ENCODE measurements around the gene SMOC2.

The SMOC2 gene

DNA sequence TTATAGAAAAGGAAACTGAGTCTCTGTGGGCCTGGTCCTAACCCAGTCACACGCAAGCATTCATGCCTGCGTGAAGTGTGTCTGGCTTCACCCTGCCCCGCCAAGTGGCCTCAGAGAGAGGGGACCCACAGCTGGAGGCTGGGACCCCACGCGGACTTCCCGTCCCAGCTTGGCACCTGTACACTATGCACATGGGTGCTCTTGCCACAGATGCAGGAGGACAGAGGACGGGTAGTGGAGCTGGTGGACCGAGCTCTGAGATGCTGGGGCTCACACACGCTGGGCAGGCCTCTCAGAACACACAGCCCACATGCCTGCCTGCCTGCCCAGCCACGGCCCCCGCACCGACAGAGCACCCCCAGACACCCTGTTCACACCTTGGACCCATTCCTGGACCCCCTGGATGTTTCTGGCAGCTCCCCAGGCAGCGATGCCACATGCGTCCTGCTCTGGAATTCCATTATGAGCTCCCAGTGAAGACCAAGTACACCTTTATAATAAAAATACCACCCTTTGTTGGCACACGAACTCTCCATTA lies 24.9 kb upstream of the SMOC2 start:
- Histone ChIP-seq H3K9me3 (ENCODE audit: control insufficient read depth, low read length) (no peaks in the 10 kb centered on the region), H3K4me1 (ENCODE audit: control insufficient read depth, insufficient read depth, low read length) (peaks cover 26% of the 10 kb centered on the region), H3K9ac (ENCODE audit: low read length) (no peak overlapping the region), H3K27me3 (replicated peaks; ENCODE audit: control insufficient read depth, insufficient read depth, low read length) (no peaks in the 10 kb centered on the region), H3K36me3 (ENCODE audit: control insufficient read depth, insufficient read depth, low read length, severe bottlenecking) (no peaks in the 10 kb centered on the region), H3K4me3 (ENCODE audit: low read length) (no peak overlapping the region)
- no peak for DNase-seq (ENCODE audit: low read depth)

DNA sequence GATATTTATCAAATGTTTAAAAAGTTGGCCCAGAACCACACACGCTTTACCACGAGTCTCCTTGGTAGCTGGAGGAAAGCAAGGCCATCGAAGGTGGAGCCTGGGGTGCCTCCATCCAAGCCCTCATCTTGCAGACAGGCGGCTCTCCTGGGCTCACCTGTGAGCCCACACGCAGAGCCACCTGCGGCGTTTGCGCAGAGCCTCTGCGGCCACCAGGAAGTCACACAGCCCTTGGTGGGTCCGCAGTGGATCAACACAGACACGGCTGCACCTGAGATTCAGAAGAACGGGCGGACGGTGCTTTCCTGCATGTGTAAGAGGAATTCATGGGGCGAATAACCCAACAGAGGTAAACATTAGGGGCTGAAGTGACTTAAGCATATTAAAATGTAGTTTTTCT lies 24.5 kb upstream of the SMOC2 start:
- H3K36me3 ChIP-seq (ENCODE audit: control insufficient read depth, insufficient read depth, low read length, severe bottlenecking) = no peaks in the 10 kb centered on the region
- H3K4me1 ChIP-seq (ENCODE audit: control insufficient read depth, insufficient read depth, low read length) = peaks cover 26% of the 10 kb centered on the region
- H3K9me3 ChIP-seq (ENCODE audit: control insufficient read depth, low read length) = no peaks in the 10 kb centered on the region
- no peak overlapping the region for H3K4me3 ChIP-seq (ENCODE audit: low read length)
- no peaks in the 10 kb centered on the region for H3K27me3 ChIP-seq (replicated peaks; ENCODE audit: control insufficient read depth, insufficient read depth, low read length)
- H3K9ac ChIP-seq (ENCODE audit: low read length) = no peak overlapping the region
- DNase-seq (ENCODE audit: low read depth) = no peak

DNA sequence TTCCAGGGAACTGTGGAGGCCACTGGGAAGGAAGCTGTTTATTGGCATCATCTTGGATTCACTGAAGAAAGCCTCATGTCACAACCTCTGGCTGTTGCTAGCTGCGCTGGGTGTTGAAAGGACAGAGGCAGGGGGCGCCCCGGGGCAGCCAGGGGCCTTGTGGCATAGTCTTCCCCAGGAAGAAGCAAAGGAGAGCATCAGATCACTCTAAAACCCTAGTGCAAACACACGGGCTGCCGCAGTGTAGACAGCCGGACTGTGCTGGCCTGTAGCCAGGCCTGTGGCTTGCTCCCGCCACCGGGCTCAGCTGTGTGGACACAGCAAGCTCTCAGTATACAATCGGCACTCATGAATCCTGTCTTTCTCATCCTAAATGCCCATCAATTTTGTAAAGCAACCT lies 23.8 kb upstream of the SMOC2 start:
- Histone ChIP-seq H3K4me1 (ENCODE audit: control insufficient read depth, insufficient read depth, low read length) (peaks cover 26% of the 10 kb centered on the region), H3K27me3 (replicated peaks; ENCODE audit: control insufficient read depth, insufficient read depth, low read length) (no peaks in the 10 kb centered on the region), H3K4me3 (ENCODE audit: low read length) (no peak overlapping the region), H3K9me3 (ENCODE audit: control insufficient read depth, low read length) (no peaks in the 10 kb centered on the region), H3K9ac (ENCODE audit: low read length) (no peak overlapping the region), H3K36me3 (ENCODE audit: control insufficient read depth, insufficient read depth, low read length, severe bottlenecking) (no peaks in the 10 kb centered on the region)
- DNase-seq (ENCODE audit: low read depth) = no peak

DNA sequence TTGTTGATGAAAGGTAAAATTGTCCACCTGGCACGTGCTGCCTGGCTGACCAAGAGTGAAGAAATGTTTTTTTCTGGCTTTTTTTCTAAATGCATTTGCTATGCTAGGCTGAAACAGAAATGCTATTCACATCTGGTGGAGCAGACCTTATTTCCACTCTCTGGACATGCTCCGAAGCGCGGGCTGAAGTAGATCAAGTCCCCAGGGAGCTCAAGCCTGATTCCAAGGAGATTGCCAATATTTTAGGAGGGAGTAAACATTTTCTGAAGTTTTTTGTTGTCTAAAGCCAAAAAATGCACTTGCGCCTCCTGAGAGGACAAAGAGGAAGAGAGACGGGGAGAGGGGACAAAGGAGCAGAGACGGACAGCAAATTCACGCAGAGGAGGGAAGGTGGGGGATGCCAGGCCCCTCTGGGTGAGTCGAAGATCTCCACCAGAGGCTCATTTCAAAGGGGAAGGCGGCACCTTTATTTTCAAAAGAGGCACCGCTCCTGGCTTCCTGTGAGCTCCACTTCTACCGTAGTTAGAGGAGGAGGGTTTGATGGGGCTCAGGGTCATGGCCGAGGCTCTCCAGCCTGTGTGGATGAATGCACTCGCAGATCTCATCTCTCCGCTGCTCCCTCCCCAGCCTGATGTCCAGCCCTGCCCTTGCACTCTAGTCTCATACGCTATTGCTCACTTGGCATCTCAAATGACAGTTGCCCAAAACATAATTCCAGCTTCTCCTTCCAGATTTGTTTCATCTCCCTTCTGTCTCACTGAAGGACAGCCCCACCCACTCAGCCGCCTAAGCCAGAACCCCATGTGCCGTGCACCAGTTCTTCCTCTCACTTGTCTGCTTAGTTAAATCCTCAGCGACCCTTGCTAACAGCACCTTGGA lies 23.1 kb upstream of the SMOC2 start:
- Histone ChIP-seq H3K4me1 (ENCODE audit: control insufficient read depth, insufficient read depth, low read length) (peaks cover 26% of the 10 kb centered on the region), H3K9ac (ENCODE audit: low read length) (peak overlapping the region; percentile 10)

DNA sequence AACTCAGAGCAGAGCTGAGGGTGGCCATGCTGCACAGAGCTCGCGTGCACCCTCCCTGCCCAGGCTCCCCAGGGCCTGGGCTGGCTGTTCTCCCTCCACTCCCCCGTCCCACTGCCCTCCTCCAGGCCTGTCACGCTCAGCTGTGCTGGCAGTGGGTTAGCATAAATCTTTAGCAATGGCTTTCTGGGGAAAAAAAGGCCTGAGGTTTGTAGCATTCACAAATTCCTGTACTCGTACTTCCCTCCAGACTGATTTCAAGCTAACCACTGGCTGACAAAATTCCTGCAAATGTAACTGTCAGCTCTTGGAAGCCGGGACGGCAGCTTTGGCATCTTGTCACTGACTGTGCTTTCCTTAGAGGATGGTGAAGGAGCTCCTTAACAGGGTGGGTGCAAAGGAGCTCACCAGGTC lies 22.3 kb upstream of the SMOC2 start:
- no peaks in the 10 kb centered on the region for H3K9me3 ChIP-seq (ENCODE audit: control insufficient read depth, low read length)
- DNase-seq (ENCODE audit: low read depth) = no peak
- no peaks in the 10 kb centered on the region for H3K27me3 ChIP-seq (replicated peaks; ENCODE audit: control insufficient read depth, insufficient read depth, low read length)
- peak overlapping the region; percentile 10 for H3K9ac ChIP-seq (ENCODE audit: low read length)
- H3K36me3 ChIP-seq (ENCODE audit: control insufficient read depth, insufficient read depth, low read length, severe bottlenecking) = no peaks in the 10 kb centered on the region
- peaks cover 26% of the 10 kb centered on the region for H3K4me1 ChIP-seq (ENCODE audit: control insufficient read depth, insufficient read depth, low read length)
- no peak overlapping the region for H3K4me3 ChIP-seq (ENCODE audit: low read length)

More for the DNA sequence above, 23.1 kb upstream of the SMOC2 start:
- Histone ChIP-seq H3K9me3 (ENCODE audit: control insufficient read depth, low read length) (no peaks in the 10 kb centered on the region), H3K27me3 (replicated peaks; ENCODE audit: control insufficient read depth, insufficient read depth, low read length) (no peaks in the 10 kb centered on the region), H3K4me3 (ENCODE audit: low read length) (peak overlapping the region; percentile 41), H3K36me3 (ENCODE audit: control insufficient read depth, insufficient read depth, low read length, severe bottlenecking) (no peaks in the 10 kb centered on the region)
- DNase-seq (ENCODE audit: low read depth) = no peak

DNA sequence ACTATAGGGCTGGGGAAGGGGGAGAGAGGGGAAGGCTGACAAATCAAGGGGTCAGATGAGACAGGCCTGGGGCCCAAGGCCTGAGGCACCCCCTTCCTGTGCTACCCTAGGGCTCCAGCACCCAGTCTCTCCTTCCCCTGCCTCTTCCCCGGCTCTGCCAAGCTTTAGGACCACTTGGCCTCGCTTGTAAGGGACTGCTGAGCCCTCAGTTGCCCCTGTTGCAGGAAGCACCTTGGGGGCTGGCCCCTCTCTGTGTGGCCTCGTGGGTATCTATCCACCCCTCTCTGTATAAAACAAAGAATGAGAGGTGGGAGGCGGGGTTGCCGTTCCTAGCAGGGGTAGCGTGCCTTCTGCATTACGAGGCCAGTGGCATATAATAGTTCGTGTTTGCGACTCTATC lies 21.4 kb upstream of the SMOC2 start:
- Histone ChIP-seq H3K9me3 (ENCODE audit: control insufficient read depth, low read length) (no peaks in the 10 kb centered on the region), H3K4me1 (ENCODE audit: control insufficient read depth, insufficient read depth, low read length) (peaks cover 26% of the 10 kb centered on the region), H3K4me3 (ENCODE audit: low read length) (no peak overlapping the region), H3K27me3 (replicated peaks; ENCODE audit: control insufficient read depth, insufficient read depth, low read length) (no peaks in the 10 kb centered on the region), H3K9ac (ENCODE audit: low read length) (no peak overlapping the region), H3K36me3 (ENCODE audit: control insufficient read depth, insufficient read depth, low read length, severe bottlenecking) (no peaks in the 10 kb centered on the region)
- DNase-seq (ENCODE audit: low read depth) = no peak

DNA sequence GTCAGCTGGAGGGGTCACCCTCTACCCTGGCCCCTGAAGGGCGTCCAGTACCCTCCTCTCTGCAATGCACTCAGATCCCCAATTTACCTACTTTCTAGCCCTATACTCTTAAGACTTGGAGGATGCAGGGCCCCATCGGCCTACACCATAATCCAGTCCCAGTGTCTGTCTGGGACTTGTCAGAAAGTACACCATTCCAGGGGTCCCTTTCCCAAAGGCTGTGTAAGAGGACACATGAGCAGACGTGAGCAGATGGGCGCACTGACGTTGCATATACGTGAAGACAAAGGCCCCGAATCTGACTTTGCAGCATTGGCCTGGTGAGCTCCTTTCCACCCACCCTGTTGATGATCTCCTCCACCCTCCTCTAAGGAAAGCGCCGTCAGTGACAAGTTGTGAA lies 20.9 kb upstream of the SMOC2 start:
- no peaks in the 10 kb centered on the region for H3K36me3 ChIP-seq (ENCODE audit: control insufficient read depth, insufficient read depth, low read length, severe bottlenecking)
- DNase-seq (ENCODE audit: low read depth) = no peak

DNA sequence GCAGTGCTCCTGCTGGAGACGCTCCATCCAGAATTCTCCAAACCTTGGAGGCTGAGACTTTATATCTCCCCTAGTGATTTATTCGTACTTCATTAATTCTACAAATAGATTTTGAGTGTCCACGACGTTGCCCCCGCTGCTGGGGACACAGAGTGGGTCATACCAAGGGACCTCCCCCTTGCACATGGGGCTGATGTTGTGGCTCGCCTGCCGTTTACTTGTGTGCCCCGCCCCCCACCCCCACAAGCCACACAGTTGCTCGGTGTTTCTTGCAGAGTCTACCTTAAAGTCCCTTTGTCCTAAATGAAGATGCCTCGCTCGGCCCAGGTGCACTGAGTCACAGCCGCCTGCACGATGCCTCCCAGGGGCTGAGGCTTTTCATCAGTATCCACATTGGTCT lies 20.3 kb upstream of the SMOC2 start:
- H3K4me1 ChIP-seq (ENCODE audit: control insufficient read depth, insufficient read depth, low read length) = peaks cover 21% of the 10 kb centered on the region
- no peaks in the 10 kb centered on the region for H3K9me3 ChIP-seq (ENCODE audit: control insufficient read depth, low read length)
- H3K27me3 ChIP-seq (replicated peaks; ENCODE audit: control insufficient read depth, insufficient read depth, low read length) = no peaks in the 10 kb centered on the region
- H3K4me3 ChIP-seq (ENCODE audit: low read length) = no peak overlapping the region
- no peaks in the 10 kb centered on the region for H3K36me3 ChIP-seq (ENCODE audit: control insufficient read depth, insufficient read depth, low read length, severe bottlenecking)
- DNase-seq (ENCODE audit: low read depth) = no peak
- no peak overlapping the region for H3K9ac ChIP-seq (ENCODE audit: low read length)

More for the DNA sequence above, 20.9 kb upstream of the SMOC2 start:
- Histone ChIP-seq H3K9me3 (ENCODE audit: control insufficient read depth, low read length) (no peaks in the 10 kb centered on the region), H3K27me3 (replicated peaks; ENCODE audit: control insufficient read depth, insufficient read depth, low read length) (no peaks in the 10 kb centered on the region), H3K4me3 (ENCODE audit: low read length) (no peak overlapping the region), H3K9ac (ENCODE audit: low read length) (no peak overlapping the region), H3K4me1 (ENCODE audit: control insufficient read depth, insufficient read depth, low read length) (peaks cover 21% of the 10 kb centered on the region)

DNA sequence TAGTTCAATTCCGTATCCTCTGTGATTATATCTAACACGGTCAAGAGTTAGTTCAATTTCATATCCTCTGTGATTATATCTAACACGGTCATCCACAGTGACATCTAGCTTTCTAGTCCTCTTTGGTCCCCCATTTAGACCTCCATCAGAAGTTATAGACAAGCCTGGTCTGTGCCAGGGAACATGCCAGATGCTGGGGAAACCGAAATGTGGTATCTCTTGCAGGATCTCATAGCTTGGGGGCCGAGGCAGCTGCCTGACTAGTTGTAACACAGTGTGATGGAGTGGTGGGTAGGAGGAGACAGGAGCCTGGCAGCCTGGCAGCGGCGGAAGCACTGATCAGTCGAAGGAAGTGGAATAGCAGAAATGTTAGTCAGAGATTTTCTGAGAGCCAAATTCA lies 13.8 kb upstream of the SMOC2 start:
- no peak overlapping the region for H3K9ac ChIP-seq (ENCODE audit: low read length)
- no peaks in the 10 kb centered on the region for H3K9me3 ChIP-seq (ENCODE audit: control insufficient read depth, low read length)
- H3K4me1 ChIP-seq (ENCODE audit: control insufficient read depth, insufficient read depth, low read length) = no peaks in the 10 kb centered on the region
- no peaks in the 10 kb centered on the region for H3K36me3 ChIP-seq (ENCODE audit: control insufficient read depth, insufficient read depth, low read length, severe bottlenecking)
- DNase-seq (ENCODE audit: low read depth) = no peak
- H3K27me3 ChIP-seq (replicated peaks; ENCODE audit: control insufficient read depth, insufficient read depth, low read length) = peaks cover 15% of the 10 kb centered on the region
- no peak overlapping the region for H3K4me3 ChIP-seq (ENCODE audit: low read length)

DNA sequence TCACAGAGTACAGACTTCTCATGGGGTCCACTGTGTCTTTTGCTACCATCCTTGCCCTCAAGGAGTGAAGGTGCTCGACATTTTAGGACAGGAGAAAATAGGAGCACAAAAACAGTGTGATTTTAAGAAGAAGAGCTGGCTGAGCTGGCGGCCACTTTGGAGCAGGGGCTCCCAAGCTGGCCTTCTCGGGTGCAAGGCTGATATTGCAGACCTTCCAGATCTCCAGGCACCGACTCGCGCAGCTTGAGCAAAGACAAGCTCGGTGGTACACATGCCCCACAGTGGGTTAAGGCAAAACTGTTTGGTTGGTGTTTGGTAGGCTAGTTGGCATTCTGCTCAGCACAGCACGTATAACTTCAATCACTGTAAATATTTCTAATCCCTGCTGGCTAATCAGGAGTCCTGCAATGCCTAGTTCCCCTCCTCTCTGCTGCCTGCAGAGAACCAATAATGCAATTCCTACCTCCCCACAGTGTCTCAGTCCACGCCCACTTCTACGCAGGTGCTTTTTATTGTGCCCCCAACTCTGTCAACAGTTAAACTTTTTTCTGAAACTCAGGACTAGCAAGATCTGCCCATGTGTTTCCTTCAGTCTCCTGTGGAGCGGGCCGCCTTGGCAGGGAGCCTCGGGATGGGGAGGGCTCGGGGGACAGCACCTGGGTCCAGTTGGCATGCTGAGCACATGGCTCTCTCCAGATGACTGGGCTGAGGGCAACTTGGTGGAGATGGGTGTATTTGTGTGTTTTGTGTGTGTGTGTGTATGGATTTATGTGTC lies 12.7 kb upstream of the SMOC2 start:
- H3K4me1 ChIP-seq (ENCODE audit: control insufficient read depth, insufficient read depth, low read length) = no peaks in the 10 kb centered on the region
- peaks cover 17% of the 10 kb centered on the region for H3K27me3 ChIP-seq (replicated peaks; ENCODE audit: control insufficient read depth, insufficient read depth, low read length)
- DNase-seq (ENCODE audit: low read depth) = no peak
- H3K36me3 ChIP-seq (ENCODE audit: control insufficient read depth, insufficient read depth, low read length, severe bottlenecking) = no peaks in the 10 kb centered on the region
- no peak overlapping the region for H3K9ac ChIP-seq (ENCODE audit: low read length)
- H3K9me3 ChIP-seq (ENCODE audit: control insufficient read depth, low read length) = no peaks in the 10 kb centered on the region
- no peak overlapping the region for H3K4me3 ChIP-seq (ENCODE audit: low read length)

DNA sequence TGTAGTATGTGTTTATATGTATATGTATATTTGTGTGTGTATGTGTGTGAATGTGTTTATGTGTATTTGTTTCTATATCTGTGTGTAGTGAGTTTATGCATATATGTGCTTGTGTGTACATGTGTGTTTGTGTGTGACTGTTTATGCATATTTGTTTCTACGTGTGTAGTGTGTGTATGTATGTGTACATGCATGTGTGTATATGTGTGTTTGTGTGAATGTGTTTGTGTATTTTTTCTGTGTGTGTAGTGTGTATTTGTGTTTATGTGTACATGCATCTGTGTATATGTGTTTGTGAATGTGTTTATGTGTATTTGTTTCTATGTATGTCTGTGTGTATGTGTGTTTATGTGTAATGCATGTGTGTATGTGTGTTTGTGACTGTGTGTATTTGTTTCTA lies 12.1 kb upstream of the SMOC2 start:
- DNase-seq (ENCODE audit: low read depth) = no peak
- no peak overlapping the region for H3K4me3 ChIP-seq (ENCODE audit: low read length)
- H3K36me3 ChIP-seq (ENCODE audit: control insufficient read depth, insufficient read depth, low read length, severe bottlenecking) = no peaks in the 10 kb centered on the region
- H3K27me3 ChIP-seq (replicated peaks; ENCODE audit: control insufficient read depth, insufficient read depth, low read length) = peaks cover 18% of the 10 kb centered on the region
- H3K9me3 ChIP-seq (ENCODE audit: control insufficient read depth, low read length) = no peaks in the 10 kb centered on the region
- H3K4me1 ChIP-seq (ENCODE audit: control insufficient read depth, insufficient read depth, low read length) = no peaks in the 10 kb centered on the region
- H3K9ac ChIP-seq (ENCODE audit: low read length) = no peak overlapping the region
